Measurements from ENCODE around the gene FCHSD2. TPM values are rescaled to one million over a fixed set of nuclear protein-coding genes. Genes with fewer than 3 reads are reported as not detected.

FCHSD2 gene
- total RNA-seq, 1 donor from 2014 or later = 22.2 TPM

- Mint-ChIP-seq H3K27ac (no peak overlapping the region), H3K9me3 (peaks cover 5% of the 10 kb centered on the region), H3K36me3 (peaks cover 17% of the 10 kb centered on the region), H3K4me1 (no peaks in the 10 kb centered on the region), H3K4me3 (no peak overlapping the region), H3K27me3 (ENCODE audit: insufficient read depth, low read depth) (no peaks in the 10 kb centered on the region)
- Histone ChIP-seq H3K4me2 (no peak overlapping the region), H3K9ac (no peak overlapping the region), H3K4me3 (no peak overlapping the region), H3F3A (ENCODE audit: low read depth) (no peaks in the 10 kb centered on the region), H3K4me1 (no peaks in the 10 kb centered on the region), H4K20me1 (ENCODE audit: low read depth) (no peaks in the 10 kb centered on the region), H3K27ac (no peak overlapping the region), H3K9me3 (ENCODE audit: low read depth) (no peaks in the 10 kb centered on the region), H3K27me3 (no peaks in the 10 kb centered on the region), H3K36me3 (no peaks in the 10 kb centered on the region), H3K79me2 (ENCODE audit: low read depth) (peaks cover 7% of the 10 kb centered on the region), H2AFZ (replicated peaks) (no peak overlapping the region)
- no peak for DNase-seq (ENCODE audit: low spot score)
- TF ChIP-seq EZH2phosphoT487 (IDR thresholded peaks at IDR 0.05) = no peak
- TF ChIP-seq EZH2 (IDR thresholded peaks at IDR 0.05) = no peak
- TF ChIP-seq, protein P1, sequence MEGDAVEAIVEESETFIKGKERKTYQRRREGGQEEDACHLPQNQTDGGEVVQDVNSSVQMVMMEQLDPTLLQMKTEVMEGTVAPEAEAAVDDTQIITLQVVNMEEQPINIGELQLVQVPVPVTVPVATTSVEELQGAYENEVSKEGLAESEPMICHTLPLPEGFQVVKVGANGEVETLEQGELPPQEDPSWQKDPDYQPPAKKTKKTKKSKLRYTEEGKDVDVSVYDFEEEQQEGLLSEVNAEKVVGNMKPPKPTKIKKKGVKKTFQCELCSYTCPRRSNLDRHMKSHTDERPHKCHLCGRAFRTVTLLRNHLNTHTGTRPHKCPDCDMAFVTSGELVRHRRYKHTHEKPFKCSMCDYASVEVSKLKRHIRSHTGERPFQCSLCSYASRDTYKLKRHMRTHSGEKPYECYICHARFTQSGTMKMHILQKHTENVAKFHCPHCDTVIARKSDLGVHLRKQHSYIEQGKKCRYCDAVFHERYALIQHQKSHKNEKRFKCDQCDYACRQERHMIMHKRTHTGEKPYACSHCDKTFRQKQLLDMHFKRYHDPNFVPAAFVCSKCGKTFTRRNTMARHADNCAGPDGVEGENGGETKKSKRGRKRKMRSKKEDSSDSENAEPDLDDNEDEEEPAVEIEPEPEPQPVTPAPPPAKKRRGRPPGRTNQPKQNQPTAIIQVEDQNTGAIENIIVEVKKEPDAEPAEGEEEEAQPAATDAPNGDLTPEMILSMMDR (IDR thresholded peaks at IDR 0.05) = no peak
These were observed 50.4 kb downstream of the FCHSD2 start for GRCh38 chr11:73091521-73092305.

GRCh38 chr11:73087730-73088129, 54.4 kb downstream of the FCHSD2 start:
- Mint-ChIP-seq H3K4me3 (no peak overlapping the region), H3K27ac (no peak overlapping the region)
- no peak overlapping the region for H3K4me2 ChIP-seq

GRCh38 chr11:73085189-73085875, 56.8 kb downstream of the FCHSD2 start:
- H3F3A ChIP-seq (ENCODE audit: low read depth) = no peaks in the 10 kb centered on the region
- peaks cover 9% of the 10 kb centered on the region for H3K4me1 ChIP-seq
- H3K36me3 Mint-ChIP-seq = peaks cover 14% of the 10 kb centered on the region
- no peaks in the 10 kb centered on the region for H3K36me3 ChIP-seq
- no peaks in the 10 kb centered on the region for H3K9me3 ChIP-seq (ENCODE audit: low read depth)
- H3K27me3 Mint-ChIP-seq (ENCODE audit: insufficient read depth, low read depth) = no peaks in the 10 kb centered on the region
- H3K9me3 Mint-ChIP-seq = no peaks in the 10 kb centered on the region
- H3K27ac ChIP-seq = no peak overlapping the region
- H3K4me2 ChIP-seq = no peak overlapping the region
- H3K9ac ChIP-seq = no peak overlapping the region
- H3K27me3 ChIP-seq = no peaks in the 10 kb centered on the region
- H3K4me1 Mint-ChIP-seq = no peaks in the 10 kb centered on the region
- no peak overlapping the region for H3K4me3 ChIP-seq
- no peak overlapping the region for H2AFZ ChIP-seq (replicated peaks)
- H3K4me3 Mint-ChIP-seq = no peak overlapping the region
- TF ChIP-seq, protein P1 (IDR thresholded peaks at IDR 0.05) = no peak
- TF ChIP-seq EZH2 (IDR thresholded peaks at IDR 0.05) (no peak), EZH2phosphoT487 (IDR thresholded peaks at IDR 0.05) (no peak)
- no peak overlapping the region for H3K27ac Mint-ChIP-seq
- H3K79me2 ChIP-seq (ENCODE audit: low read depth) = no peaks in the 10 kb centered on the region
- DNase-seq (ENCODE audit: low spot score) = no peak
- no peaks in the 10 kb centered on the region for H4K20me1 ChIP-seq (ENCODE audit: low read depth)

More at GRCh38 chr11:73087730-73088129, 54.4 kb downstream of the FCHSD2 start:
- Histone ChIP-seq H3K9me3 (ENCODE audit: low read depth) (no peaks in the 10 kb centered on the region), H3K4me1 (peaks cover 9% of the 10 kb centered on the region), H3K79me2 (ENCODE audit: low read depth) (no peaks in the 10 kb centered on the region), H3K36me3 (no peaks in the 10 kb centered on the region), H3K9ac (no peak overlapping the region), H4K20me1 (ENCODE audit: low read depth) (no peaks in the 10 kb centered on the region), H2AFZ (replicated peaks) (no peak overlapping the region), H3K4me3 (no peak overlapping the region), H3K27ac (no peak overlapping the region), H3F3A (ENCODE audit: low read depth) (no peaks in the 10 kb centered on the region), H3K27me3 (no peaks in the 10 kb centered on the region)
- no peaks in the 10 kb centered on the region for H3K9me3 Mint-ChIP-seq
- H3K27me3 Mint-ChIP-seq (ENCODE audit: insufficient read depth, low read depth) = no peaks in the 10 kb centered on the region
- H3K4me1 Mint-ChIP-seq = no peaks in the 10 kb centered on the region
- DNase-seq (ENCODE audit: low spot score) = no peak
- H3K36me3 Mint-ChIP-seq = peaks cover 19% of the 10 kb centered on the region
- TF ChIP-seq, protein P1 (IDR thresholded peaks at IDR 0.05) = no peak
- TF ChIP-seq EZH2phosphoT487 (IDR thresholded peaks at IDR 0.05) (no peak), EZH2 (IDR thresholded peaks at IDR 0.05) (no peak)
